ENCODE measurements around the gene PHF5A.

DNA sequence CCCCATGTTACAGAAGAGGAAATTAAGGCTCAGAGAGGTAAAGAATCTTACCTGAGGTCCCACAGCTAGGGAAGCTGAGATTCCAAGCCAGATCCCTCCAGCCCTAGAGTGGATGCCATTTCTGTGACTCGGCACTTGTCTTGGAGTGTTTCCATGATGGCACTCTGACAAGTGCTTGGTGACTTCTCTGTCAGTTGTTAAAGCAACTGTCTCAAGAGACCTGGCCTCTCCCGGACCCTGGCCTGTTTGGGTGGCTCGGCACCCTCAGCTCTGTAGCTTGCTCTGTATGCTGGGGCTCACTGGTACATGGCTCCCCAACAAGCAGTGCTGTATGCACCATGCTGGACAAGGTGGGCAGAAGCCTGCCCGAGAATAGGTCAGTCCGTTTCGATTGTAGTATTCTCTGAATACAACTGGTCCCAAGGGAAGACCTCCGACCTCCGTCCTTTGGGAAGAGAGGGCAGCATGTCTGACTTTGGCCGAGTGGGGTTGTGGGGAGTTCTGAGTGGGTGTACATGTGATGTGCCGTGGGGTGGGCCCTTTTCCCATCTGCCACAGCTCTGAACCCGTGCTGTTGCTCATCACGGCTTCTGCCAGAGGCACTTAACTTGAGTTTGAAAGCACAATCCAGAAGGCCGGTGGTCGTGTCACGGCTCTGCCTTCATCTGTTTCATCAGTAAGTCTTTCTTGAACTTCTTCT, 12.8 kb upstream of the PHF5A start:
- no peak for TF ChIP-seq POLR2A (IDR thresholded peaks at IDR 0.05)
- TF ChIP-seq, protein P1, sequence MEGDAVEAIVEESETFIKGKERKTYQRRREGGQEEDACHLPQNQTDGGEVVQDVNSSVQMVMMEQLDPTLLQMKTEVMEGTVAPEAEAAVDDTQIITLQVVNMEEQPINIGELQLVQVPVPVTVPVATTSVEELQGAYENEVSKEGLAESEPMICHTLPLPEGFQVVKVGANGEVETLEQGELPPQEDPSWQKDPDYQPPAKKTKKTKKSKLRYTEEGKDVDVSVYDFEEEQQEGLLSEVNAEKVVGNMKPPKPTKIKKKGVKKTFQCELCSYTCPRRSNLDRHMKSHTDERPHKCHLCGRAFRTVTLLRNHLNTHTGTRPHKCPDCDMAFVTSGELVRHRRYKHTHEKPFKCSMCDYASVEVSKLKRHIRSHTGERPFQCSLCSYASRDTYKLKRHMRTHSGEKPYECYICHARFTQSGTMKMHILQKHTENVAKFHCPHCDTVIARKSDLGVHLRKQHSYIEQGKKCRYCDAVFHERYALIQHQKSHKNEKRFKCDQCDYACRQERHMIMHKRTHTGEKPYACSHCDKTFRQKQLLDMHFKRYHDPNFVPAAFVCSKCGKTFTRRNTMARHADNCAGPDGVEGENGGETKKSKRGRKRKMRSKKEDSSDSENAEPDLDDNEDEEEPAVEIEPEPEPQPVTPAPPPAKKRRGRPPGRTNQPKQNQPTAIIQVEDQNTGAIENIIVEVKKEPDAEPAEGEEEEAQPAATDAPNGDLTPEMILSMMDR (IDR thresholded peaks at IDR 0.05) = no peak

Data from ovary (tissue), 3 donors.